HepG2 (cell line): ENCODE measurements around the gene ABCC1. TPM values are rescaled to one million over a fixed set of nuclear protein-coding genes. Genes with fewer than 3 reads are reported as not detected.

ENCODE experiments used
- ARNT ChIP-seq: fragments of 450-650 bp; IDR thresholded peaks from 2 replicates; pipeline ENCODE4 v1.6.1; 2017
- ARNTL ChIP-seq: sonication (generic); formaldehyde crosslinking; IDR thresholded peaks from 2 replicates; pipeline ENCODE4 v1.4.0; 2020; ENCODE audit warnings: mild to moderate bottlenecking, missing genetic modification reagents
- ELK4 ChIP-seq: sonication (generic); formaldehyde crosslinking; IDR thresholded peaks from 2 replicates; pipeline ENCODE4 v1.9.0; 2021; ENCODE audit warnings: missing genetic modification reagents, borderline replicate concordance
- HINFP ChIP-seq: sonication (generic); formaldehyde crosslinking; IDR thresholded peaks from 2 replicates; pipeline ENCODE4 v1.4.0; 2020; ENCODE audit warnings: low read depth, mild to moderate bottlenecking, missing genetic modification reagents
- HNRNPLL ChIP-seq: fragments of 200-400 bp; formaldehyde crosslinking; IDR thresholded peaks from 2 replicates; pipeline ENCODE4 v1.6.1; 2017; ENCODE audit warnings: mild to moderate bottlenecking, low read depth, low read length; ENCODE audit not compliant: poor library complexity, severe bottlenecking
- NRL ChIP-seq: sonication (generic); formaldehyde crosslinking; IDR thresholded peaks from 2 replicates; pipeline ENCODE4 v1.5.0; 2020; ENCODE audit warnings: missing genetic modification reagents, mild to moderate bottlenecking, moderate library complexity, borderline replicate concordance
- PRDM15 ChIP-seq: sonication (generic); formaldehyde crosslinking; IDR thresholded peaks from 2 replicates; pipeline ENCODE4 v1.4.0; 2020; ENCODE audit warnings: missing genetic modification reagents
- SALL1 ChIP-seq: sonication (generic); formaldehyde crosslinking; IDR thresholded peaks from 2 replicates; pipeline ENCODE4 v1.8.0; 2022; ENCODE audit warnings: mild to moderate bottlenecking, missing genetic modification reagents
- SP1 ChIP-seq, 2 experiments: fragments of 450-650 bp in 1 of 2; sonication (generic) in 1 of 2; formaldehyde crosslinking in 1 of 2; IDR thresholded peaks; 2 replicates each; pipeline versions ENCODE4 v1.4.0 to v1.6.1; 2016 to 2020; ENCODE audit warnings: missing genetic modification reagents in 1 of 2
- SRSF9 ChIP-seq: fragments of 200-400 bp; formaldehyde crosslinking; IDR thresholded peaks from 2 replicates; pipeline ENCODE4 v1.6.1; 2018; ENCODE audit warnings: borderline replicate concordance, mild to moderate bottlenecking, low read depth, low read length; ENCODE audit not compliant: insufficient read depth, poor library complexity, severe bottlenecking
- TSC22D2 ChIP-seq: sonication (generic); formaldehyde crosslinking; IDR thresholded peaks from 2 replicates; pipeline ENCODE4 v1.5.1; 2020; ENCODE audit warnings: missing genetic modification reagents, mild to moderate bottlenecking, borderline replicate concordance
- ZBTB21 ChIP-seq: sonication (generic); formaldehyde crosslinking; IDR thresholded peaks from 2 replicates; pipeline ENCODE4 v1.4.0; 2020; ENCODE audit warnings: missing genetic modification reagents
- ZBTB38 ChIP-seq: sonication (generic); formaldehyde crosslinking; IDR thresholded peaks from 2 replicates; pipeline ENCODE4 v1.5.1; 2020; ENCODE audit warnings: mild to moderate bottlenecking, missing genetic modification reagents
- ZNF232 ChIP-seq: sonication (generic); formaldehyde crosslinking; IDR thresholded peaks from 2 replicates; pipeline ENCODE4 v1.4.0; 2020; ENCODE audit warnings: missing genetic modification reagents, borderline replicate concordance
- ZNF253 ChIP-seq: sonication (generic); formaldehyde crosslinking; IDR thresholded peaks from 2 replicates; pipeline ENCODE4 v1.8.0; 2022; ENCODE audit warnings: mild to moderate bottlenecking, missing genetic modification reagents, borderline replicate concordance
- ZNF275 ChIP-seq: sonication (generic); formaldehyde crosslinking; IDR thresholded peaks from 2 replicates; pipeline ENCODE4 v1.8.0; 2022; ENCODE audit warnings: missing genetic modification reagents, mild to moderate bottlenecking, inconsistent platforms, borderline replicate concordance
- ZNF501 ChIP-seq: sonication (generic); formaldehyde crosslinking; IDR thresholded peaks from 2 replicates; pipeline ENCODE4 v1.5.1; 2020; ENCODE audit warnings: mild to moderate bottlenecking, moderate library complexity, missing genetic modification reagents
- ZNF563 ChIP-seq: sonication (generic); formaldehyde crosslinking; IDR thresholded peaks from 2 replicates; pipeline ENCODE4 v1.8.0; 2022; ENCODE audit warnings: mild to moderate bottlenecking, moderate library complexity, missing genetic modification reagents
- ZNF709 ChIP-seq: sonication (generic); formaldehyde crosslinking; IDR thresholded peaks from 2 replicates; pipeline ENCODE4 v1.5.0; 2020; ENCODE audit warnings: mild to moderate bottlenecking, missing genetic modification reagents
- ZNF713 ChIP-seq: sonication (generic); formaldehyde crosslinking; IDR thresholded peaks from 2 replicates; pipeline ENCODE4 v1.4.0; 2020; ENCODE audit warnings: mild to moderate bottlenecking, missing genetic modification reagents
- ZSCAN20 ChIP-seq: sonication (generic); formaldehyde crosslinking; IDR thresholded peaks from 2 replicates; pipeline ENCODE4 v1.4.0; 2020; ENCODE audit warnings: missing genetic modification reagents, mild to moderate bottlenecking, borderline replicate concordance
- polyA plus RNA-seq, 8 experiments: library from polyadenylated mRNA; depleted of rRNA in 3 of 8; stranded (reverse) in 7 of 8; unstranded in 1 of 8; fragments of >200 nt; fragmentation: Illumina TruSeq in 4 of 8; extraction: Trizol in 4 of 8; gene quantifications; 2 replicates each; pipeline versions ENCODE4 v1.2.1 to v1.2.3, GENCODE V29; 2011 to 2016; ENCODE audit warnings: low read depth in 4 of 8, missing spikeins in 1 of 8, mixed read lengths in 1 of 8; ENCODE audit not compliant: insufficient read depth in 1 of 8
- total RNA-seq, 5 experiments: library from RNA; depleted of rRNA; stranded (reverse); fragments of >200 nt; fragmentation: Illumina TruSeq; extraction: Trizol; gene quantifications; 2 replicates each; pipeline ENCODE4 v1.2.3, GENCODE V29; 2016; ENCODE audit warnings: low read depth in 1 of 5

The ABCC1 gene
- total and polyA plus RNA-seq, 2 of the 13 experiments (the other 11 are each of a cell fraction or from before 2014, with no cell fraction given) = 13.0 to 30.6 TPM

GRCh38 chr16:16149710-16150116, 200.3 kb downstream of the ABCC1 start (continued):
- no peak for TF ChIP-seq PRDM15 (CRISPR knock-in tag)
- TF ChIP-seq ZNF709 = 0 out of 2 replicates have a peak, but pooled peaks have one; percentile 55
- peak; percentile 7; the same call in 1 of the 2 replicates for TF ChIP-seq ZNF713 (CRISPR knock-in tag)
- TF ChIP-seq ZNF253 (CRISPR knock-in tag) = no peak
- TF ChIP-seq SALL1 (CRISPR knock-in tag) = peak; percentile 74
- no peak for TF ChIP-seq ARNT
- TF ChIP-seq ZNF275 (CRISPR knock-in tag) = no peak
- TF ChIP-seq SRSF9 = no peak
- 0 out of 2 replicates have a peak, but pooled peaks have one; percentile 25 for TF ChIP-seq TSC22D2 (CRISPR knock-in tag)
- peak; percentile 4 for TF ChIP-seq HNRNPLL
- 0 out of 2 replicates have a peak, but pooled peaks have one; percentile 54 for TF ChIP-seq ARNTL (CRISPR knock-in tag)
- TF ChIP-seq ZNF232 (CRISPR knock-in tag) = peak; percentile 96
- peak; percentile 51; the same call in 1 of the 2 replicates for TF ChIP-seq HINFP (CRISPR knock-in tag)
- no peak for TF ChIP-seq NRL (CRISPR knock-in tag)
- no peak for TF ChIP-seq SP1 (IDR thresholded peaks at IDR 0.05)
- peak; percentile 28; the same call in 1 of the 2 replicates for TF ChIP-seq SP1 (CRISPR knock-in tag; IDR thresholded peaks at IDR 0.05)
- peak; percentile 17; the same call in 1 of the 2 replicates for TF ChIP-seq ZNF501 (CRISPR knock-in tag)
- TF ChIP-seq ZSCAN20 (CRISPR knock-in tag) = 0 out of 2 replicates have a peak, but pooled peaks have one; percentile 51
- no peak for TF ChIP-seq ELK4 (CRISPR knock-in tag)
- peak; percentile 74 for TF ChIP-seq ZBTB38
- TF ChIP-seq ZNF563 = no peak
- no peak for TF ChIP-seq ZBTB21 (CRISPR knock-in tag)
